Smooth muscle cell (in vitro differentiated cells): Measurements from ENCODE around the gene LMNB1. TPM values are rescaled to one million over a fixed set of nuclear protein-coding genes. Genes with fewer than 3 reads are reported as not detected.

Source experiments
- DNase-seq: peaks from one replicate; lab custom pipeline; 2025; ENCODE audit not compliant: unreplicated experiment; lab: John Stamatoyannopoulos, UW
- H2AFZ ChIP-seq: fragments of 200-600 bp; sonication (generic); 2 replicates; pipeline ENCODE4 v1.6.0; 2016; ENCODE audit warnings: antibody characterized with exemption, low read depth, mild to moderate bottlenecking
- H3F3A ChIP-seq: fragments of 200-600 bp; sonication (generic); 2 replicates; pipeline ENCODE4 v1.6.0; 2017; ENCODE audit warnings: antibody characterized with exemption, low read depth
- H3K27ac ChIP-seq: fragments of 200-600 bp; sonication (generic); 2 replicates; pipeline ENCODE4 v1.5.1; 2016; ENCODE audit warnings: low read depth, mild to moderate bottlenecking
- H3K27me3 ChIP-seq: fragments of 200-600 bp; sonication (generic); 2 replicates; pipeline ENCODE4 v1.6.1; 2016; ENCODE audit warnings: low read depth, mild to moderate bottlenecking
- H3K36me3 ChIP-seq: fragments of 200-600 bp; sonication (generic); 2 replicates; pipeline ENCODE4 v1.5.1; 2016; ENCODE audit warnings: low read depth
- H3K4me1 ChIP-seq: fragments of 200-600 bp; sonication (generic); 2 replicates; pipeline ENCODE4 v1.5.1; 2016; ENCODE audit warnings: low read depth
- H3K4me2 ChIP-seq: fragments of 200-600 bp; sonication (generic); 2 replicates; pipeline ENCODE4 v1.6.0; 2016; ENCODE audit warnings: mild to moderate bottlenecking
- H3K4me3 ChIP-seq: fragments of 200-600 bp; sonication (generic); 2 replicates; pipeline ENCODE4 v1.5.1; 2016; ENCODE audit warnings: mild to moderate bottlenecking
- H3K79me2 ChIP-seq: fragments of 200-600 bp; sonication (generic); 2 replicates; pipeline ENCODE4 v1.6.0; 2016; ENCODE audit warnings: low read depth, mild to moderate bottlenecking
- H3K9ac ChIP-seq: fragments of 200-600 bp; sonication (generic); 2 replicates; pipeline ENCODE4 v1.6.0; 2016; ENCODE audit warnings: low read depth
- H3K9me3 ChIP-seq: fragments of 200-600 bp; sonication (generic); replicated peaks from 2 replicates; pipeline ENCODE4 v1.5.1; 2016; ENCODE audit warnings: low read depth
- H4K20me1 ChIP-seq: fragments of 200-600 bp; sonication (generic); 2 replicates; pipeline ENCODE4 v1.6.0; 2016; ENCODE audit warnings: low read depth
- CTCF ChIP-seq: fragments of 200-600 bp; sonication (generic); IDR thresholded peaks from 2 replicates; pipeline ENCODE4 v1.5.1; 2017; ENCODE audit warnings: borderline replicate concordance, mild to moderate bottlenecking, antibody characterized with exemption; ENCODE audit not compliant: insufficient read depth, poor library complexity, severe bottlenecking
- WGBS: methylation state at CpG from one replicate; pipeline ENCODE4 v1.1.7; 2016; ENCODE audit warnings: low lambda C conversion rate; 5-methylcytosine and 5-hydroxymethylcytosine counted together
- polyA plus RNA-seq: library from polyadenylated mRNA; unstranded; fragments of >200 nt; fragmentation: Nextera tagmentation; extraction: Ambion mirVana; gene quantifications from 2 replicates; pipeline ENCODE4 v1.2.1, GENCODE V29; 2016
- total RNA-seq: library from RNA; depleted of rRNA; stranded (reverse); fragments of >200 nt; gene quantifications from 2 replicates; pipeline ENCODE4 v1.2.3, GENCODE V29; 2014

Gene LMNB1
- total and polyA plus RNA-seq, 2 experiments from 2014 or later, result 8.4 to 32.5 TPM

GRCh38 chr5:126846344-126846743, 69.4 kb downstream of the LMNB1 start:
- TF ChIP-seq CTCF, result no peak
- no peak for DNase-seq

GRCh38 chr5:126846744-126847455, 70.0 kb downstream of the LMNB1 start:
- H3K9ac ChIP-seq, result no peak overlapping the region
- H3K4me2 ChIP-seq, result peak overlapping the region; percentile 30
- DNase-seq, result no peak
- H3K27me3 ChIP-seq, result peaks cover 17% of the 10 kb centered on the region
- no peak overlapping the region for H3K4me3 ChIP-seq
- no peak for TF ChIP-seq CTCF
- H3K9me3 ChIP-seq, result no peaks in the 10 kb centered on the region
- no peaks in the 10 kb centered on the region for H4K20me1 ChIP-seq
- no peaks in the 10 kb centered on the region for H3F3A ChIP-seq
- no peaks in the 10 kb centered on the region for H3K79me2 ChIP-seq
- H3K36me3 ChIP-seq, result no peaks in the 10 kb centered on the region
- no peak overlapping the region for H2AFZ ChIP-seq
- no peak overlapping the region for H3K27ac ChIP-seq
- 54% methylated on average over 5 of the region's 5 CpGs for WGBS
- peaks cover 30% of the 10 kb centered on the region for H3K4me1 ChIP-seq

More at GRCh38 chr5:126846344-126846743, 69.4 kb downstream of the LMNB1 start:
- Histone ChIP-seq H3K4me1 (peaks cover 30% of the 10 kb centered on the region), H3K79me2 (no peaks in the 10 kb centered on the region), H4K20me1 (no peaks in the 10 kb centered on the region), H3K27ac (no peak overlapping the region), H3K4me3 (no peak overlapping the region), H3K4me2 (peak overlapping the region; percentile 30), H3K36me3 (no peaks in the 10 kb centered on the region), H2AFZ (no peak overlapping the region), H3K27me3 (peaks cover 17% of the 10 kb centered on the region), H3K9me3 (no peaks in the 10 kb centered on the region), H3F3A (no peaks in the 10 kb centered on the region), H3K9ac (no peak overlapping the region)

- no peak for TF ChIP-seq CTCF
- H2AFZ ChIP-seq, result no peak overlapping the region
- H3K27me3 ChIP-seq, result peaks cover 17% of the 10 kb centered on the region
- H3K79me2 ChIP-seq, result no peaks in the 10 kb centered on the region
- H3F3A ChIP-seq, result no peaks in the 10 kb centered on the region
- H3K4me1 ChIP-seq, result peaks cover 30% of the 10 kb centered on the region
- WGBS, result 30% methylated on average over 4 of the region's 4 CpGs
- H4K20me1 ChIP-seq, result no peaks in the 10 kb centered on the region
- no peak overlapping the region for H3K27ac ChIP-seq
- no peaks in the 10 kb centered on the region for H3K36me3 ChIP-seq
- no peak overlapping the region for H3K4me3 ChIP-seq
- H3K9me3 ChIP-seq, result no peaks in the 10 kb centered on the region
- no peak overlapping the region for H3K9ac ChIP-seq
- no peak for DNase-seq
- peak overlapping the region; percentile 30 for H3K4me2 ChIP-seq
Measured at GRCh38 chr5:126847456-126847820, 70.5 kb downstream of the LMNB1 start.

- peaks cover 30% of the 10 kb centered on the region for H3K4me1 ChIP-seq
- WGBS, result 88% methylated on average over 3 of the region's 3 CpGs
- no peaks in the 10 kb centered on the region for H3K9me3 ChIP-seq
- no peak overlapping the region for H2AFZ ChIP-seq
- no peak overlapping the region for H3K4me3 ChIP-seq
- H3K79me2 ChIP-seq, result no peaks in the 10 kb centered on the region
- no peak overlapping the region for H3K27ac ChIP-seq
- no peaks in the 10 kb centered on the region for H3K36me3 ChIP-seq
- no peak overlapping the region for H3K9ac ChIP-seq
- no peak for DNase-seq
- H3F3A ChIP-seq, result no peaks in the 10 kb centered on the region
- no peaks in the 10 kb centered on the region for H4K20me1 ChIP-seq
- TF ChIP-seq CTCF, result no peak
- peaks cover 17% of the 10 kb centered on the region for H3K27me3 ChIP-seq
- H3K4me2 ChIP-seq, result no peak overlapping the region
Measured at GRCh38 chr5:126847826-126848251, 70.9 kb downstream of the LMNB1 start.
